ENCODE data around the gene VWC2L. TPM values are rescaled to one million over a fixed set of nuclear protein-coding genes. Genes with fewer than 3 reads are reported as not detected.

Gene VWC2L
- total and polyA plus RNA-seq, 2 experiments from 2014 or later = not detected

DNA sequence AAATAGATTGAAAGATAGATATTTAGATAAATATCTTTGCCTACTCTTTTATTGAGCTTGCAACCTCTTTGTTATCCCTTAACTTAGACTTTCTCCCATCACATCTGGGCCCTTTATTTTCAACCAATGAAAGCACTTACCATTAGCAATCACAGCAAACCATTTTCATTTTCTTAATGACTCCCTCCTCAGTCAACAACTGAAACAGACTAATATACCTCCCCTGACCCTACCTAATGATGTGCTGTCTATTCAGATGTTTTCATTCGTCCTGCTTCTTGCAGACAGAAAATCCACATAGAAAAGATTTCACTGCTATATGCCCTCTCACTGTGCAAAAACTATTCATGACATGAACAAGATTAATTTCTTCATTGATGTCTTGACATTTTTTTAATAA lies 154.4 kb downstream of the VWC2L start (continued):
- TF ChIP-seq CTCF (conservative IDR thresholded peaks at IDR 0.05; ENCODE audit: low read depth in 2 of 2) (no peak), EZH2phosphoT487 (IDR thresholded peaks at IDR 0.05; ENCODE audit: unreplicated experiment) (no peak), POLR2AphosphoS5 (IDR thresholded peaks at IDR 0.05; ENCODE audit: low read depth) (no peak)

- Histone ChIP-seq H3F3A (replicated peaks; ENCODE audit: low read depth) (no peaks in the 10 kb centered on the region), H3K4me2 (no peak overlapping the region), H3K79me2 (replicated peaks; ENCODE audit: insufficient read depth) (no peaks in the 10 kb centered on the region), H3K36me3 (ENCODE audit: insufficient read depth) (no peaks in the 10 kb centered on the region), H4K20me1 (replicated peaks; ENCODE audit: insufficient read depth) (no peaks in the 10 kb centered on the region), H3K27ac (ENCODE audit: low read depth) (no peak overlapping the region), H3K4me3 (no peak overlapping the region), H2AFZ (no peak overlapping the region), H3K9me2 (ENCODE audit: insufficient read depth) (peaks cover 4% of the 10 kb centered on the region; the same call in 1 of the 2 replicates), H3K27me3 (ENCODE audit: insufficient read depth) (no peaks in the 10 kb centered on the region), H3K4me1 (ENCODE audit: insufficient read depth) (no peaks in the 10 kb centered on the region)
- ATAC-seq (no peak), DNase-seq (ENCODE audit: low spot score) (no peak)
- Mint-ChIP-seq H3K36me3 (ENCODE audit: low read depth) (no peaks in the 10 kb centered on the region), H3K4me3 (no peak overlapping the region), H3K27me3 (ENCODE audit: insufficient read depth, low read depth, poor library complexity) (no peaks in the 10 kb centered on the region), H3K27ac (no peak overlapping the region), H3K9me3 (peaks cover 7% of the 10 kb centered on the region; the same call in 2 of the 3 replicates), H3K4me1 (no peaks in the 10 kb centered on the region)
- TF ChIP-seq CTCF (conservative IDR thresholded peaks at IDR 0.05; ENCODE audit: low read depth in 2 of 2) = no peak
- TF ChIP-seq EZH2 (IDR thresholded peaks at IDR 0.05; ENCODE audit: low read depth, unreplicated experiment) = no peak
- TF ChIP-seq, protein P1, sequence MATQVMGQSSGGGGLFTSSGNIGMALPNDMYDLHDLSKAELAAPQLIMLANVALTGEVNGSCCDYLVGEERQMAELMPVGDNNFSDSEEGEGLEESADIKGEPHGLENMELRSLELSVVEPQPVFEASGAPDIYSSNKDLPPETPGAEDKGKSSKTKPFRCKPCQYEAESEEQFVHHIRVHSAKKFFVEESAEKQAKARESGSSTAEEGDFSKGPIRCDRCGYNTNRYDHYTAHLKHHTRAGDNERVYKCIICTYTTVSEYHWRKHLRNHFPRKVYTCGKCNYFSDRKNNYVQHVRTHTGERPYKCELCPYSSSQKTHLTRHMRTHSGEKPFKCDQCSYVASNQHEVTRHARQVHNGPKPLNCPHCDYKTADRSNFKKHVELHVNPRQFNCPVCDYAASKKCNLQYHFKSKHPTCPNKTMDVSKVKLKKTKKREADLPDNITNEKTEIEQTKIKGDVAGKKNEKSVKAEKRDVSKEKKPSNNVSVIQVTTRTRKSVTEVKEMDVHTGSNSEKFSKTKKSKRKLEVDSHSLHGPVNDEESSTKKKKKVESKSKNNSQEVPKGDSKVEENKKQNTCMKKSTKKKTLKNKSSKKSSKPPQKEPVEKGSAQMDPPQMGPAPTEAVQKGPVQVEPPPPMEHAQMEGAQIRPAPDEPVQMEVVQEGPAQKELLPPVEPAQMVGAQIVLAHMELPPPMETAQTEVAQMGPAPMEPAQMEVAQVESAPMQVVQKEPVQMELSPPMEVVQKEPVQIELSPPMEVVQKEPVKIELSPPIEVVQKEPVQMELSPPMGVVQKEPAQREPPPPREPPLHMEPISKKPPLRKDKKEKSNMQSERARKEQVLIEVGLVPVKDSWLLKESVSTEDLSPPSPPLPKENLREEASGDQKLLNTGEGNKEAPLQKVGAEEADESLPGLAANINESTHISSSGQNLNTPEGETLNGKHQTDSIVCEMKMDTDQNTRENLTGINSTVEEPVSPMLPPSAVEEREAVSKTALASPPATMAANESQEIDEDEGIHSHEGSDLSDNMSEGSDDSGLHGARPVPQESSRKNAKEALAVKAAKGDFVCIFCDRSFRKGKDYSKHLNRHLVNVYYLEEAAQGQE (IDR thresholded peaks at IDR 0.05; ENCODE audit: unreplicated experiment) = no peak
- no peak for TF ChIP-seq STAT1 (IDR thresholded peaks at IDR 0.05; ENCODE audit: unreplicated experiment)
- TF ChIP-seq, protein P2, sequence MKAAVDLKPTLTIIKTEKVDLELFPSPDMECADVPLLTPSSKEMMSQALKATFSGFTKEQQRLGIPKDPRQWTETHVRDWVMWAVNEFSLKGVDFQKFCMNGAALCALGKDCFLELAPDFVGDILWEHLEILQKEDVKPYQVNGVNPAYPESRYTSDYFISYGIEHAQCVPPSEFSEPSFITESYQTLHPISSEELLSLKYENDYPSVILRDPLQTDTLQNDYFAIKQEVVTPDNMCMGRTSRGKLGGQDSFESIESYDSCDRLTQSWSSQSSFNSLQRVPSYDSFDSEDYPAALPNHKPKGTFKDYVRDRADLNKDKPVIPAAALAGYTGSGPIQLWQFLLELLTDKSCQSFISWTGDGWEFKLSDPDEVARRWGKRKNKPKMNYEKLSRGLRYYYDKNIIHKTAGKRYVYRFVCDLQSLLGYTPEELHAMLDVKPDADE (IDR thresholded peaks at IDR 0.05) = no peak
- no peak for TF ChIP-seq ZNF462 (CRISPR knock-in tag; IDR thresholded peaks at IDR 0.05)
- no peak for TF ChIP-seq NANOG (IDR thresholded peaks at IDR 0.05; ENCODE audit: borderline replicate concordance)
- TF ChIP-seq EZH2phosphoT487 (IDR thresholded peaks at IDR 0.05; ENCODE audit: unreplicated experiment) = no peak
- no peak for TF ChIP-seq ZNF114 (CRISPR knock-in tag; IDR thresholded peaks at IDR 0.05)
Observed at GRCh38 chr2:214566457-214566856, 155.6 kb downstream of the VWC2L start.

Measured in GM23338 (cell line).